MM.1S (cell line): Measurements from ENCODE around the gene CHURC1.

Experiments
- DNase-seq: peaks from one replicate; pipeline ENCODE4 v3.0.0-alpha.2; 2015
- H2AFZ ChIP-seq: fragments of 300-600 bp; sonication (generic); 2 replicates; pipeline ENCODE4 v1.6.0; 2016; ENCODE audit warnings: antibody characterized with exemption, low read length
- H3F3A ChIP-seq: fragments of 300-600 bp; sonication (generic); 2 replicates; pipeline ENCODE4 v1.6.1; 2016; ENCODE audit warnings: mild to moderate bottlenecking, antibody characterized with exemption, low read length, moderate library complexity, mixed read lengths; ENCODE audit not compliant: insufficient read depth
- H3K27ac ChIP-seq: fragments of 300-600 bp; sonication (generic); 2 replicates; pipeline ENCODE4 v1.5.1; 2016; ENCODE audit warnings: mild to moderate bottlenecking, low read length
- H3K27me3 ChIP-seq: fragments of 300-600 bp; sonication (generic); replicated peaks from 2 replicates; pipeline ENCODE4 v1.6.0; 2016; ENCODE audit warnings: low read length; ENCODE audit not compliant: insufficient read depth
- H3K36me3 ChIP-seq: fragments of 300-600 bp; sonication (generic); replicated peaks from 2 replicates; pipeline ENCODE4 v1.6.1; 2016; ENCODE audit warnings: mild to moderate bottlenecking, low read length, mixed read lengths; ENCODE audit not compliant: insufficient read depth
- H3K4me1 ChIP-seq: fragments of 300-600 bp; sonication (generic); 2 replicates; pipeline ENCODE4 v1.6.1; 2016; ENCODE audit warnings: low read length, mixed read lengths
- H3K4me2 ChIP-seq: fragments of 300-600 bp; sonication (generic); 2 replicates; pipeline ENCODE4 v1.6.0; 2016; ENCODE audit warnings: low read depth, low read length
- H3K4me3 ChIP-seq: fragments of 300-600 bp; sonication (generic); 2 replicates; pipeline ENCODE4 v1.5.1; 2016; ENCODE audit warnings: low read length, mixed read lengths
- H3K79me2 ChIP-seq: fragments of 300-600 bp; sonication (generic); 2 replicates; pipeline ENCODE4 v1.6.1; 2016; ENCODE audit warnings: mixed run types, low read length, mixed read lengths
- H3K9ac ChIP-seq: fragments of 300-600 bp; sonication (generic); 2 replicates; pipeline ENCODE4 v1.6.1; 2016; ENCODE audit warnings: low read length, mixed read lengths
- H3K9me2 ChIP-seq: fragments of 300-600 bp; sonication (generic); replicated peaks from 2 replicates; pipeline ENCODE4 v1.6.1; 2016; ENCODE audit warnings: mild to moderate bottlenecking, low read length, mixed read lengths; ENCODE audit not compliant: insufficient read depth
- H3K9me3 ChIP-seq: fragments of 300-600 bp; sonication (generic); replicated peaks from 2 replicates; pipeline ENCODE4 v1.6.1; 2016; ENCODE audit warnings: mild to moderate bottlenecking, low read length, mixed read lengths; ENCODE audit not compliant: insufficient read depth
- H4K20me1 ChIP-seq: fragments of 300-600 bp; sonication (generic); 2 replicates; pipeline ENCODE4 v1.6.1; 2016; ENCODE audit warnings: mild to moderate bottlenecking, low read length, moderate library complexity, mixed read lengths; ENCODE audit not compliant: insufficient read depth
- EZH2 ChIP-seq: fragments of 300-600 bp; sonication (generic); optimal IDR thresholded peaks from 2 replicates; pipeline ENCODE3; 2017; ENCODE audit warnings: low read depth, mild to moderate bottlenecking, antibody characterized with exemption, low read length, mixed read lengths
- EZH2phosphoT487 ChIP-seq: fragments of 300-600 bp; sonication (generic); IDR thresholded peaks from 2 replicates; pipeline ENCODE4 v1.6.1; 2018; ENCODE audit warnings: antibody characterized with exemption, low read length
- TF ChIP-seq, protein P1 (sequence below): fragments of 300-600 bp; sonication (generic); IDR thresholded peaks from 2 replicates; pipeline ENCODE4 v1.5.1; 2016; ENCODE audit warnings: antibody characterized with exemption, low read length, mixed read lengths

The CHURC1 gene

DNA sequence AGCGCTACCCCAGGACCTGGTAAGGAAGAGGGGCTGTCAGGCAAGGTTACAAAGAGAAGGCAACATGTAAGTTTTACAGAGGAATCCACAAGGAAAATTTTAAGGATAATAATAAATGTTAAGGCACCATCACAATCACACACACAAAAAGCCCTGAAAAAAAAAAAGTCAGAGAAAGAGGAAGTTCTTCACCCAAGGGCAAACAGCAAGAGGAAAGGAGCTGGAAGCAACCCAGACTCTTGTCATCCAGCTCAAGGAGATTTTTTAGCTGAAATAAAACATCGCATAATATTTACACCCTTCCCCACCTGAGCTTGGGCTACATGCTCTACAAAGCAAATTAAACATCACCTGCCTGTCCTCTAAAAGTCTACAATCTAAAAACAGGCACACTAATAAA is 44.1 kb upstream of the CHURC1 start:
- H3K9ac ChIP-seq: no peak overlapping the region
- H3K36me3 ChIP-seq: no peaks in the 10 kb centered on the region
- no peaks in the 10 kb centered on the region for H3K79me2 ChIP-seq
- H3K4me3 ChIP-seq: no peak overlapping the region
- H3K27ac ChIP-seq: no peak overlapping the region
- no peak overlapping the region for H3K4me2 ChIP-seq
- H4K20me1 ChIP-seq: no peaks in the 10 kb centered on the region
- H3K9me2 ChIP-seq: no peaks in the 10 kb centered on the region
- H3K9me3 ChIP-seq: no peaks in the 10 kb centered on the region
- no peaks in the 10 kb centered on the region for H3K4me1 ChIP-seq
- DNase-seq: no peak
- no peaks in the 10 kb centered on the region for H3K27me3 ChIP-seq
- H3F3A ChIP-seq: no peaks in the 10 kb centered on the region
- no peak overlapping the region for H2AFZ ChIP-seq
- TF ChIP-seq EZH2phosphoT487 (no peak), EZH2 (no peak)
- TF ChIP-seq, protein P1, sequence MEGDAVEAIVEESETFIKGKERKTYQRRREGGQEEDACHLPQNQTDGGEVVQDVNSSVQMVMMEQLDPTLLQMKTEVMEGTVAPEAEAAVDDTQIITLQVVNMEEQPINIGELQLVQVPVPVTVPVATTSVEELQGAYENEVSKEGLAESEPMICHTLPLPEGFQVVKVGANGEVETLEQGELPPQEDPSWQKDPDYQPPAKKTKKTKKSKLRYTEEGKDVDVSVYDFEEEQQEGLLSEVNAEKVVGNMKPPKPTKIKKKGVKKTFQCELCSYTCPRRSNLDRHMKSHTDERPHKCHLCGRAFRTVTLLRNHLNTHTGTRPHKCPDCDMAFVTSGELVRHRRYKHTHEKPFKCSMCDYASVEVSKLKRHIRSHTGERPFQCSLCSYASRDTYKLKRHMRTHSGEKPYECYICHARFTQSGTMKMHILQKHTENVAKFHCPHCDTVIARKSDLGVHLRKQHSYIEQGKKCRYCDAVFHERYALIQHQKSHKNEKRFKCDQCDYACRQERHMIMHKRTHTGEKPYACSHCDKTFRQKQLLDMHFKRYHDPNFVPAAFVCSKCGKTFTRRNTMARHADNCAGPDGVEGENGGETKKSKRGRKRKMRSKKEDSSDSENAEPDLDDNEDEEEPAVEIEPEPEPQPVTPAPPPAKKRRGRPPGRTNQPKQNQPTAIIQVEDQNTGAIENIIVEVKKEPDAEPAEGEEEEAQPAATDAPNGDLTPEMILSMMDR: no peak

DNA sequence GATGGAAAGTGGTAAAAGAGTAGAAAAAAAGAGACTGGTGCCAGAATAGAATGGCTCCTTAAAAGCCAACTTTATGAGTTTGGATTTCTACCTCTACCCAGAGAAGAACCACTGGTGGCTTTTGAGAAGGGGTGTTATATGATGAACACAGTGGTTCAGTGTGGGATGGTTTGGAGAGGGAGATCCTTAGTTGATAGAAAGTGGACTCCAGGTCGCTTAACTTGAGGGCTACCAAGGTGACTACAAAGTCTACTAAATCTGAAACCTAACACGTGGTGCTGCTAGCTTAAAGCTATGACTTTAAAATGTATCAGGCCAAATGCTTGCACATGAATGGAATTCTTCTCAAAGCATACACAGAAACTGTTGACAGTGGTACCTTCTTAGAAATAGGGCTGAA is 42.9 kb upstream of the CHURC1 start:
- no peaks in the 10 kb centered on the region for H3K27me3 ChIP-seq
- DNase-seq: no peak
- no peak overlapping the region for H3K4me2 ChIP-seq
- H3K4me1 ChIP-seq: no peaks in the 10 kb centered on the region
- H3K9me3 ChIP-seq: no peaks in the 10 kb centered on the region
- no peaks in the 10 kb centered on the region for H3K36me3 ChIP-seq
- H4K20me1 ChIP-seq: no peaks in the 10 kb centered on the region
- no peak overlapping the region for H3K27ac ChIP-seq
- TF ChIP-seq, protein P1: no peak
- no peak for TF ChIP-seq EZH2
- no peak for TF ChIP-seq EZH2phosphoT487
- H3K4me3 ChIP-seq: no peak overlapping the region
- H3K9ac ChIP-seq: no peak overlapping the region
- no peaks in the 10 kb centered on the region for H3K9me2 ChIP-seq
- no peaks in the 10 kb centered on the region for H3F3A ChIP-seq
- H2AFZ ChIP-seq: no peak overlapping the region
- H3K79me2 ChIP-seq: no peaks in the 10 kb centered on the region

DNA sequence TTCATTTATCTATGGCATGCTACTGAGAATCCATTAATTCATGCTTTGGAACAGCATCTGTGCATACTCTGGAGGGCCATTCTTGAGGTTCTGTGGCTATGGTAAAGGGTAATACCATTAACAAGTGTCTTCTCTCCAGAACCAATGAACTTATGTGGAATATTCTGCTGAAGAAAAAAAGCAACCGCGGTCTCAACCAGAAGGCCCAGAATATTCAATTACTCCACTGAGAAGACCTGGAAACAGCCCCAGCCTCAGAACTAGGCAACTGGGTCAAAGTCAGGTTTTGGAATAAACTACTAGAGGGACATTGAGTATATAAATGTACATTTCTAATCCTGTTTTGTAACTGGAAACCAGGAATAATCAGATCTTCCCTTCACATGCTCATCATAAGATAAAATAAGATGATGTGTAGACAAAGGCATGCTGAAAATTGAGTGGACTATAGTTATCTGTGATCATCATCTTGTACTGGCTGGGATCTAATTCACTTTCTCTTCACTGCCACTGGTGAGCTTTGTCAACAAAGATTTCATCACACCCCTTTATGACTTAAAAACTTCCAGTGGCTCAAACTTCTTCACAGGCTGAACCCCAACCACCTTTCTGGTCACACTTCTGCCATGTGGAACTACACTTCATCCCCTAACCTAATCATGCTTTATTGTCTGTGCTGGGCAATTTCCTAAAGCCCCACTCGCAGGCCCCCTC is 40.6 kb upstream of the CHURC1 start:
- no peaks in the 10 kb centered on the region for H3K9me3 ChIP-seq
- no peak overlapping the region for H3K9ac ChIP-seq
- H3K4me3 ChIP-seq: no peak overlapping the region
- no peaks in the 10 kb centered on the region for H4K20me1 ChIP-seq
- no peaks in the 10 kb centered on the region for H3K79me2 ChIP-seq
- no peak overlapping the region for H2AFZ ChIP-seq
- H3F3A ChIP-seq: no peaks in the 10 kb centered on the region
- no peak overlapping the region for H3K27ac ChIP-seq
- no peak for DNase-seq
- no peaks in the 10 kb centered on the region for H3K4me1 ChIP-seq
- H3K4me2 ChIP-seq: no peak overlapping the region
- H3K27me3 ChIP-seq: no peaks in the 10 kb centered on the region
- TF ChIP-seq, protein P1: no peak
- TF ChIP-seq EZH2 (no peak), EZH2phosphoT487 (no peak)
- H3K36me3 ChIP-seq: no peaks in the 10 kb centered on the region
- H3K9me2 ChIP-seq: no peaks in the 10 kb centered on the region
